HL-60 (cell line): Measurements from ENCODE around the gene HRH3.

Experiments used
- DNase-seq, 2 experiments: peaks; one replicate each; pipeline ENCODE4 v3.0.0-alpha.2; 2010 to 2020; ENCODE audit warnings: low read depth in 1 of 2, low spot score in 1 of 2
- H3K27ac ChIP-seq: fragments of 250-450 bp; sonication (Bioruptor Pico); replicated peaks from 2 replicates; pipeline ENCODE4 v1.5.1; 2020; ENCODE audit warnings: mild to moderate bottlenecking, moderate library complexity
- H3K27me3 ChIP-seq: fragments of 250-450 bp; sonication (Bioruptor Pico); 2 replicates; pipeline ENCODE4 v1.5.1; 2021; ENCODE audit warnings: mild to moderate bottlenecking, moderate library complexity; ENCODE audit not compliant: insufficient read depth, poor library complexity, severe bottlenecking
- H3K4me3 ChIP-seq: replicated peaks from 2 replicates; pipeline ENCODE4 v1.5.1; 2011; ENCODE audit warnings: mild to moderate bottlenecking, control low read depth, low read length; ENCODE audit not compliant: insufficient read depth
- GABPA ChIP-seq: IDR thresholded peaks from 2 replicates; pipeline ENCODE4 v1.6.1; 2012; ENCODE audit warnings: low read depth
- POLR2AphosphoS5 ChIP-seq: IDR thresholded peaks from 2 replicates; pipeline ENCODE4 v1.6.1; 2012; ENCODE audit warnings: low read depth
- SPI1 ChIP-seq: IDR thresholded peaks from 2 replicates; pipeline ENCODE4 v1.6.1; 2012; ENCODE audit warnings: low read depth, mild to moderate bottlenecking, borderline replicate concordance
- TF ChIP-seq, protein P1 (sequence below): IDR thresholded peaks from 2 replicates; pipeline ENCODE4 v1.6.1; 2012; ENCODE audit warnings: low read depth; ENCODE audit not compliant: insufficient replicate concordance
- TF ChIP-seq, protein P2 (sequence below): IDR thresholded peaks from one replicate; pipeline ENCODE4 v1.5.1; 2011; ENCODE audit warnings: low read length, control low read depth, inconsistent platforms; ENCODE audit not compliant: insufficient read depth

HRH3 gene

DNA sequence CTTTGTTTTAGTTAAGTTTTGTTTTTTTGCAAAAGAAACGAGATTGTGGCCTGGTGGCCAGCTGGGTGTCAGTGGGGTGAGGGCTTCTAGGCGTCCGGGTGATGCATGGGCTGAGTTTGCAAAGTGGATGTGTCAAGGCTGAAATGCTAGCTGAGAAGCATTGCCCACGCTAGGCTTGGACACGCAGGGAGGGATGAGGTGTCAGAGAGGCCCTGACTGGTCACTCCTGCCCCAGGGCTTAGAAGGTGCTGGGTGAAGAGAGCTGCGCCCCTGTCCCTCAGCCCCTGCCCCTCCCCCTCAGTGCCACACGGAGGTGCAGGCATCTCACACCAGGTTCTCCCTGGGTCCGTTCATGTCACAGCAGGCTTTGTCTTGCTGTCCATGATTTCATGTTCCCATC, 26.4 kb upstream of the HRH3 start:
- no peaks in the 10 kb centered on the region for H3K27me3 ChIP-seq
- TF ChIP-seq, protein P1, sequence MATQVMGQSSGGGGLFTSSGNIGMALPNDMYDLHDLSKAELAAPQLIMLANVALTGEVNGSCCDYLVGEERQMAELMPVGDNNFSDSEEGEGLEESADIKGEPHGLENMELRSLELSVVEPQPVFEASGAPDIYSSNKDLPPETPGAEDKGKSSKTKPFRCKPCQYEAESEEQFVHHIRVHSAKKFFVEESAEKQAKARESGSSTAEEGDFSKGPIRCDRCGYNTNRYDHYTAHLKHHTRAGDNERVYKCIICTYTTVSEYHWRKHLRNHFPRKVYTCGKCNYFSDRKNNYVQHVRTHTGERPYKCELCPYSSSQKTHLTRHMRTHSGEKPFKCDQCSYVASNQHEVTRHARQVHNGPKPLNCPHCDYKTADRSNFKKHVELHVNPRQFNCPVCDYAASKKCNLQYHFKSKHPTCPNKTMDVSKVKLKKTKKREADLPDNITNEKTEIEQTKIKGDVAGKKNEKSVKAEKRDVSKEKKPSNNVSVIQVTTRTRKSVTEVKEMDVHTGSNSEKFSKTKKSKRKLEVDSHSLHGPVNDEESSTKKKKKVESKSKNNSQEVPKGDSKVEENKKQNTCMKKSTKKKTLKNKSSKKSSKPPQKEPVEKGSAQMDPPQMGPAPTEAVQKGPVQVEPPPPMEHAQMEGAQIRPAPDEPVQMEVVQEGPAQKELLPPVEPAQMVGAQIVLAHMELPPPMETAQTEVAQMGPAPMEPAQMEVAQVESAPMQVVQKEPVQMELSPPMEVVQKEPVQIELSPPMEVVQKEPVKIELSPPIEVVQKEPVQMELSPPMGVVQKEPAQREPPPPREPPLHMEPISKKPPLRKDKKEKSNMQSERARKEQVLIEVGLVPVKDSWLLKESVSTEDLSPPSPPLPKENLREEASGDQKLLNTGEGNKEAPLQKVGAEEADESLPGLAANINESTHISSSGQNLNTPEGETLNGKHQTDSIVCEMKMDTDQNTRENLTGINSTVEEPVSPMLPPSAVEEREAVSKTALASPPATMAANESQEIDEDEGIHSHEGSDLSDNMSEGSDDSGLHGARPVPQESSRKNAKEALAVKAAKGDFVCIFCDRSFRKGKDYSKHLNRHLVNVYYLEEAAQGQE: no peak
- TF ChIP-seq SPI1: no peak
- TF ChIP-seq, protein P2, sequence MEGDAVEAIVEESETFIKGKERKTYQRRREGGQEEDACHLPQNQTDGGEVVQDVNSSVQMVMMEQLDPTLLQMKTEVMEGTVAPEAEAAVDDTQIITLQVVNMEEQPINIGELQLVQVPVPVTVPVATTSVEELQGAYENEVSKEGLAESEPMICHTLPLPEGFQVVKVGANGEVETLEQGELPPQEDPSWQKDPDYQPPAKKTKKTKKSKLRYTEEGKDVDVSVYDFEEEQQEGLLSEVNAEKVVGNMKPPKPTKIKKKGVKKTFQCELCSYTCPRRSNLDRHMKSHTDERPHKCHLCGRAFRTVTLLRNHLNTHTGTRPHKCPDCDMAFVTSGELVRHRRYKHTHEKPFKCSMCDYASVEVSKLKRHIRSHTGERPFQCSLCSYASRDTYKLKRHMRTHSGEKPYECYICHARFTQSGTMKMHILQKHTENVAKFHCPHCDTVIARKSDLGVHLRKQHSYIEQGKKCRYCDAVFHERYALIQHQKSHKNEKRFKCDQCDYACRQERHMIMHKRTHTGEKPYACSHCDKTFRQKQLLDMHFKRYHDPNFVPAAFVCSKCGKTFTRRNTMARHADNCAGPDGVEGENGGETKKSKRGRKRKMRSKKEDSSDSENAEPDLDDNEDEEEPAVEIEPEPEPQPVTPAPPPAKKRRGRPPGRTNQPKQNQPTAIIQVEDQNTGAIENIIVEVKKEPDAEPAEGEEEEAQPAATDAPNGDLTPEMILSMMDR: no peak
- TF ChIP-seq POLR2AphosphoS5: no peak
- no peak for TF ChIP-seq GABPA
- no peak for DNase-seq
- H3K27ac ChIP-seq: no peak overlapping the region
- H3K4me3 ChIP-seq: no peak overlapping the region

DNA sequence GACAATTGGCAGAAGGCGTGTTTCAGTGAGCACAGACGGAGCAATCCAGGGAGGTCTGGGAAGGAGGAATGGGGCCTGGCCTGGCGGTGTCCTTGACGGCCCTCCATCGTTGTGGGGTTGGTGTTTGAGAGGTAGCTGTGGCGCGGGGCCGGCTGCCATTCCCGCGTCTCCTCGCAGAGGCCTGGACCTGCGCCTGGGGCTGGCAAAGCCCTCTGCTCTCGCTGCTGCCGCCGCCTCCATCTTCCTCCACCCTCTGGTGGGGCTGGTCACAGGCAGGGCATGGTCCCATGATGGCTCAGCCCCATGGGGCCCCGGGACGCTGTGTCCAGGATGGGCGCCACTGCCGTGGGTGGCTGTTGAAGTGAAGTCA, 25.8 kb upstream of the HRH3 start:
- Histone ChIP-seq H3K4me3 (no peak overlapping the region), H3K27ac (no peak overlapping the region), H3K27me3 (no peaks in the 10 kb centered on the region)
- TF ChIP-seq SPI1 (no peak), GABPA (no peak), POLR2AphosphoS5 (no peak)
- TF ChIP-seq, protein P2: no peak
- TF ChIP-seq, protein P1: no peak
- DNase-seq: no peak

DNA sequence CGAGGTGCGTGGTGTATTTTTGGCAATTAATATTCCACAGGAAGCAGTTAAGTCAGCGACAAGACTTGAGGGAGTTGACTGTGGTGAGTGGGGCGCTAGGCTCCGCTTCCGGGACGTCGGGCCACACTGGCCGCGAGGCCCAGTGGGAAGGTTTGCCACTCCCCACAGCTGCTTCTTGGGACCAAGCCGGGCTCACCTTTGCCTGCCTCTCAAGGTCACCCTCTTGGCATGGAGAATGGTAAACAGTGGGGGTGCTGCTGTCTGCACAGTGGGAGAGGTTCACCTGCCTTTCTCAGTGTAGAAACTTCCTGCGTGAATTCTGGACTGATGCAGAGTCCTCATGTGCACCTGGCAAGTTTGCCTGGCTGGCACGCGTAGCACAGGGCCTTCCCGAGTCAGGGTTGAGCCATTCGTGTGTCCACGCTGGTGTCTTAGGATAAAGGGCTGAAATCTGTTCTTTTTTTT, 24.6 kb upstream of the HRH3 start:
- TF ChIP-seq, protein P1: no peak
- TF ChIP-seq SPI1: no peak
- no peak for TF ChIP-seq GABPA
- no peak for TF ChIP-seq POLR2AphosphoS5
- TF ChIP-seq, protein P2: no peak
- DNase-seq: no peak
- no peak overlapping the region for H3K27ac ChIP-seq
- H3K27me3 ChIP-seq: no peaks in the 10 kb centered on the region
- no peak overlapping the region for H3K4me3 ChIP-seq
